GM18517 (cell line): ENCODE data around the gene HHATL.

Experiments used
- ATAC-seq: cut with Tn5 transposase; IDR thresholded peaks from one replicate; pipeline ENCODE4 v1.9.1; 2021; ENCODE audit warnings: mild to moderate bottlenecking, moderate library complexity; ENCODE audit not compliant: unreplicated experiment

HHATL gene

DNA sequence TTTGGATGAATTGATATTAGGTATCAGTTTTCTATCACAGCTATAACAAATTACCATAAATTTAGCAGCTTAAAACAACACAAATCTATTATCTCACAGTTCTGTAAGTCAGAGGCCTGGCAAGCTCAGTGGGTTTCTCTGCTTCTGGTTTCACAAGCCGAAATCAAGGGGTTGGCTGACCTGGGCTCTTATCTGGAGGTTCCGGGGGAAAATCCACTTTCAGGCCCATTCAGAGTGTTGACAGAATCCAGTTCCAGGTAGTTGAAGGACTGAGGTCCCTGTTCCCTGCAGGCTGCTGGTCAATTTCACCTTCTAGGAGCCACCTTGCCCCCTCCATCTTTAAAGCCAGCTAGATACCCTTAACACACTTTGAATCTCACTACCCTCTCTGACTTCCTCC is 11.1 kb upstream of the HHATL start:
- no peak for ATAC-seq

DNA sequence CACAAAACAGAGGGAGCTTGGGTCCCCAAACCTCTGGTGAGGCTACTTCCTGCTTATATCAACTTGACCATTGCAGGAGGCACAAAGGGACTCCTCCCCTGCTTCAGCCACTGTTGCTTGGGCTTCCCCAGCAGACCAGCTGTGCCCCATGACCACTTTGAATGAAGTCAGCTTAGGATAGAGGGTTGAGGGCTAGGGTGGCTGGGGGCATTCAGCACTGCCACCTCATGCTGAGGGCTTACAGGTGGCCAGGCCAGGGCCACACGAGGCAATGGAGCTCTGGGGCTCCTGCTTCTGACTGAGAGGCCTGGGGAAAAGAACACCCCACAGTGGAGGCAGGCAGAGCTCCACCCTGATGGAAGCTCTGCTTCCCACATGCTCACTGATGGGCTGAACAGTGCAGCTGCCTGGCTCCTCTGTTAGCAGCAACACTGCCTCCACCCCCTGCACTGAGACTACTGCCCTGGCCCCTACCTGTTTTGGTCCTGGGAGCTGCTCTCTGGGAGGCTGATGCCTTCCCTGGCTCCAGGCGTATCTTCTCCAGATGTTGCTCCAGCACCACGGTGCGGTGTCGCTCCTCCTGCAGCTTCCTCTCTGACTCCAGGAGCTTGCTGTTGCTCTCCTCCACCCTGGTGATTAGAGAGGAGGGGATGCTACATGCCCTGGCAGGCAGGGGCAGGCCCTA is 10.2 kb upstream of the HHATL start:
- ATAC-seq: no peak

DNA sequence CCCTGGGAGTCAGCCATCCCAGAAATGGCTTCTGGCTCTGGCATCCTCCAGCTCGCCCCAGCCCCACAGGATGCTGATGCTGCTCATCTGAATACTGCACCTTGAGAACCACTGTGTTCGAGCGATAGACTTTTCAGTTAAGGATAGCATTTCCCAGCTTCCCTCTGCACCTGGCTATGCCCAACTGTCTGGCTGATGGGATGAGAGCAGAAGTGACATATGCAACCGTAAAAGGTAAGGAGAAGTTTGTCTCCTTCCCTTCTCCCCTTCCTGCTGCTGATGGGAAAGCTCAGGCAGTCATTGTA is 9.7 kb upstream of the HHATL start:
- no peak for ATAC-seq

DNA sequence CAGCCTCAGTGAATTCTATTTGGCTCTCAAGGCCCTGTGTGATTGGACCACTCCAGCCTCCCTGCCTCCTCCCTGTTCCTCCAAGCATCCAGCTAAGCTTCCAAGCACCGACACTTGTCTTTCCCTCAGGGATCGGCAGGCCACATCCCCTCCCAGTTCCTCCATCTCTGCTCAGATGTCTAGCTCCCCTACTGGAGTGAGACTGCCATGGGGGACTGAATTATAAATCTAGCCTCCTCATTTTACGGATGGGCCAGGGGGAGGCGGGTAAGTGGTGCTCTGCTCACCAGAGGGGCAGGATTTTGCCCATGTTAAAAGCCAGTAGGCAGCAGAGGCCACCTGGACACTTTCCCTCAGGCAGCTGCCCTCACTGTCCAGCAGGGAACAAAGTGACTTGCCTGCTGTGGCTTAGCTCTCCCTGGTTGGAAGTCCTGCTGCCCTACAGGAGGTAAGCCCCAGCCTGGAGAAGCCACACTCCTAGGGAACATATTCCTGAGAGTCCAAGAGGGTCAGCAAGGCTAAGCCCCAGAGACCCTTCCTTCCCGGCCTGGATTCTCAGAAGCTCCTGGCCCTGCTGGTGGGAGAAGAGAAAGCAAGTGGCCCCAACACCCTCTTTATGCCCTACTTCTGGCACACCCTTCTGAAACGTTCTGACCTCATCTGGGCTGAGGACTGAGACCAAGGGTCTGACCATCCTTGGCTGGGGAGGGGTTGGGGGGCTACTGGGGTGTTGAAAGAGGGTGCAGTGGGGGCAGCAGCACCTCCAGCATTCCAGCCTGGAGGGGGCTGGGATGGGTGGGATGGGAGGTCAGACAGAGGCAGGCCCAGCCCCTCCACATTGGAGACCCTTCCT is 9.1 kb upstream of the HHATL start:
- no peak for ATAC-seq

DNA sequence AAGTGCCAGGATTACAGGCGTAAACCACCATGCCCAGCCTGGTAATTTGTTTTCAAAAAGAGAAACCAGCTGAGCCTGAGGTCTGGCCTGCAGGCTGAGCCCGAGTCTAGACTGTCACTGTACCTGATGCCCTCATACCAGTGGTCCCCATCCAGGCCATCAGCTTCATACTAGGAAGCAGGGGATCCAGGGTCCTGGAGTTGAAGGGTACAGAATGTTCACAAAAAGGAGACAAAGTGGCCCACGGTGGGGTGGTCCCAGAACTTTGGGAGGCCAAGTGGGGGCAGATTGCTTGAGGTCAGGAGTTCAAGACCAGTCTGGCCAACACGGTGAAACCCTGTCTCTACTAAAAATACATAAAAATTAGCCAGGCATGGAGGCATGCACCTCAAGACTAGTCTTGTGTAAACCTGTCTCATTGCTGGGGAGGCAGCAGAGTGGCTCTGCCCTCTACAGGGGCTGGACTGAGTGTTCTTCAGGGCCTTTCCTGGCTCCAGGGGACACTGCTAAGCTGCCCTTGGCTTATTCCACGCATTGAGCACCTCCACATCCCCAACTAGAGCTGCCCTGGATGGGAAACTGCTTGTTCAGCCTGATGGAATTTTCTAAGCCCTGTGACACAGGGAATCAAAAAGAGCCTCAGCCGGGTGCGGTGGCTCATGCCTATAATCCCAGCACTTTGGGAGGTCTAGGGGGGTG is 7.9 kb upstream of the HHATL start:
- ATAC-seq: no peak

DNA sequence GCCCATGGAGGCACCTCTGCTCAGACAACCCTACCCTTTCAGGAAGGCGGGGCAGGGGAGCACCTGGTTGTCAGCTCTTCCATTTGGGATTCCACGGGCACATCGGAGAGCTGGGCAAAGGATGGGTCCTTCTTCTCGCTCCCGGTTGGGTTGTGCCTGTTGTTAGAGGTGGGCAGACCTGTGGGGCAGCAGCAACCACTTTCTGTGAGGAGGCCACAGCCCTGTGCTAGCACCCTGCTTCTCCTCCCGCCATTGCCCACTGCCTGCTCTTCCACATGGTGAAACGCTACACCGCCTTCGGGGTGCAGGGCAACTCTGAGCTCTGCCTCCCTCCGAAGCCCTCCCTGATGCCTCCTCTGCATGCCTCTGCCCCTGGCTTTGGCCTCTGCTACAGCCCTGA is 7.0 kb upstream of the HHATL start:
- no peak for ATAC-seq

DNA sequence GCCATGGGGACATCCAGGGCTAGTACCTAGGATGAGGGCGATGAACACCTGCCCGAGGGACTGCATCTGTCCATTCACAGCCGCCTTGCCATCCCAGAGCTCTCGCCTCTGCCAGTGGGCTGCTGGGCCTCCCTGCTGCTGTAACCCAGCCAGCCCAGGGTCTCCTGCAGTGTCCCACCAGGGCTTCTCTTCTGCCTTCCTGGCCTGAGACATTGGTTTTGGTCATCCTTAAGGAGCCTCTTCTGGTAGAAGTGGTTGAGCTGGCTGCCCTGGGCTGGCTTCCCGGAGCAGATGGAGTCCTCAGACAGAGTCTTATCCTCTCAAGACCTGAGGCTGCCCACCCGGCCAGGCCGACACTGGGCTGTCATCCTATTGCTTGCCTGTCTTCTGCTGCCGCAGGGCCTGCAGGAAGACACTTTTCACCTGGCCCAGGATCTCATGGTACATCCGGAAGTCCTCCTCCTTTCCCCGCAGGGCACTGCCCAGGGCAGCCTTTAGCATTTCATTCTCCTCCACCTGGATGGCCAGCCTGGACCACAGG is 6.1 kb upstream of the HHATL start:
- ATAC-seq: no peak

DNA sequence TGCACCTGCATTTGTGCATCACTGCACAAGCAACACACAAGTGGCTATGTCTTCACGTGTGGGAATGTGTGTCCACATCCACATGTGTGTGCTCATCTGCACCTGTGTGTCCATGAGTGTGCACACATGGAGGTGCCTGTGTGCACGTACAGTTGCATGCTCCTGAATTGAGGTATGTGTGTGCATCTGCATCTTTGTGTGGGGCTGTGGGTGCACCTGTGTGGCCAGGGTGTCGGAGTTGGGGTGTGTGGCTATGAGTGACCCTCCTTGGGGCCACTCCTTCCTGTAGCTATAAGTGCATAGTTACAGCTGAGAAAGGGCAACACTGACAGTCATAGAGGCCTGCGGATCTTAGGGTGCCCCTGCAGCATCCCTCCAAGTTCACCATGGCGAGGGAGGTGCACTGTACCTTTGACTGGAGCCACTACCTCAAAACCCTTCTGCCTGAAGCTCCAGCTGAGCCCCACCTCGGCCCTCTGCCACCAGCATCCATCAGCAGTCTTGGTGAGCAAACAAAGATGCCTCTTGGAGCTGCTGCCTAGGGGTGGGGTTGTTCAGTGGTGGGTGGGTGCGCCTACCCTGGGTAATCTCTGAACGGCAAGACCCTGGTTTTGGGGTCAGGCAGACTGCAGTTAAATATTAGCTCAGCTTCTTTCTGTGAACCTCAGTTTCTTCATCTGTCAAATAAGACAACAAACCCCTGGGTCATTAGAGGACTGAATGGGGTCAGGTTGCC is 5.2 kb upstream of the HHATL start:
- no peak for ATAC-seq

DNA sequence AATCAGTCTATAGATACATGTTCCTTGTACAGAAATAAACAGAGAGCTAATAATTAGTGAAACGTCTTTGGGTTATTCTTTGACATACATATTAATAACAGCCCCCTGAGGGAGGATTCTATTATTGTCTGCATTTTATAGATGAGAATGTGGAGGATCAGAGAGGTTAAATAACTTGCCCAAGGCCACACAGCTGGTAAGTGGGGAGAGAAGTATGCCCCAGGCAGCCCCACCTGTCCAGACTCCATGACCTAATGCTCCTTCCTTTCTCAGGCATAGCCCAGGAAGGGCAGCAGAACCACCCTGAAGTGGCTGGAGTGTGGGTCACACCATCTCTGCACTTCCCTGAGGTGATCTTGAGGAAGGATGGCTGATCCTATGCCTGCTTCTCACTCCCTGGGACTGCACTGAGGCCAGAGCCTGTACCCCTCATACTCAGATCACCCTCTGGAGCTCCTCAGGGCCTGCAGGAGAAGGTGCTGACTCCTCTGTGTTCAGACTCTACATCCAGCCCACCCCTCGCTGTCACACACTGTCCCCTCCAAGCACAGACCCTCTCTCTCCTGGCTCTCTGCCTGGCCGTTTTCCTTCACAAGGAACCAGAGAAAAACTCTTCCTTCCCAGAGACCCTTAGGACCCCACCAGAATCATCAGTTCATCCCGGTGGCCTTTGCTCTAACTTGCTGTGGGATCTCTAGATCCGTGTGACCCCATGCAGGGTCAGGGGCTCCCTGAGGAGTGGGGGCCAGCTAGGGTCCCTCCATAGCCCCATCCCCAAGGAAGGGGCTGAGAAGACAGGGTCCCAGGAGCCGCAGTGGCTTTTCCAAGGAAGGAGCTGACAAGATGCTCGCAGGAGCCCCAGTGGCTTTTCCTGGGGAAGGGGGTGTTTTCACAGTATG is 4.4 kb upstream of the HHATL start:
- no peak for ATAC-seq

DNA sequence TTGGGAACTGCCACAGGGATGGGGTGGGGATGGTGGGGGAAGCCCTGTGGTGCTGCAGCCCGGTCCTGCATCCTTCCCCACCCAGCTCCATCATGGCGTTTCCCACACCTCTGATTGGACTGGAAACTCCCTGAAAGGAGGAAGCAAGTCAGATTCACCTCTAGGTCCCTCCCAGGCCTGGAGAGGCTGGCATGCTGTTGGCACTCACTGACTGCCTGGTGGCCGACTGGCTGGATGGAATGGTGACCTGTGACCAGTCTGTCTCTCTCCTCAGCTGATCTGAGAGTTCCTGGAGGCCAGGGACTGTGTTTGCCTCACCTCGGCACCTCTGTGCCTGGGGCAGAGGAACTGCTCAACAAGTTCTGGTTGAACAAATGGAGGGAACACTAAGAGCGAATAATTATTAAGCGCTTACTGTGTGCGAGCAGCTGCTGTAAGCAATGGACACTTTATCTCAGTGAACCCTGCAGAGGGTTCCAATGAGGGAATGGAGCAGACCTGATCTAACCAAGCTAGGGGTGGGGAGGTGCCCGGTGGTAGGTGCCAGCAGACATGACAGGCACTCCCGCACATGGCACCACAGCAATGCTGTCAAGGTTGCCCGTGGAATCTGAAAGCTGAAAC is 3.5 kb upstream of the HHATL start:
- ATAC-seq: no peak

DNA sequence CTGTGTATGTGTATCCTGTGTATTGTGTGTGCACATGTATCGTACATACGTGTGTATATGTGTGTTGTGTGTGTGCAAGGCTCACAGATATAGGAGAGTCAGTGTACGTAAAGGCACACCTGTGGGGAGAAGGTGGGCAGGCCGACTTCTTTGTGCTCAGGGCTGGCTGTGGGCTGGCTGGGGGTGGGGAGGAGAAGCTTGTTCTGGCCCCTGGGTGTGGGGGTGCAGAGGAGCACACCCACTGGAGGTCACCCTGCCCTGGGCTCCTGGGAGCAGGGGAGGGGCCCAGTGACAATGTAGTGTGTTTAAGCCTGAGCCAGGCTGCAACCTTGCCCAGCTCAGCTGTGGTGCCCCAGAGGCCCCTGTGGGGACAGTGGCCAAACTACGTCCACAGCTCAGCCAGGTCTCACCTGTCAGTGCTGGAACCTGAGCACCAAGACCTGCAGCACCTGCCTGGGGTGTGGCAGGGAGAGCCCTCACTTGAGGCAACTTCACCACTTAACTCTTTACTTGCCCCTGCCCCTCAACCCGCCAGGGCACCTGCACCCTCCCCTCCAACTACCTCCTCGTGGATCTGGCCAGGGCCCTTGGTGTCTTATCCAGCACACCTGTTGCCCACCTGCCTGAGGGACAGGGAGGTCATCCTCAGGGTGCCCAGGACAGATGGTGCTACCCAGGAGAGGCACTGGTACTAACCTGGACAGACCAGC is 2.6 kb upstream of the HHATL start:
- ATAC-seq: no peak

DNA sequence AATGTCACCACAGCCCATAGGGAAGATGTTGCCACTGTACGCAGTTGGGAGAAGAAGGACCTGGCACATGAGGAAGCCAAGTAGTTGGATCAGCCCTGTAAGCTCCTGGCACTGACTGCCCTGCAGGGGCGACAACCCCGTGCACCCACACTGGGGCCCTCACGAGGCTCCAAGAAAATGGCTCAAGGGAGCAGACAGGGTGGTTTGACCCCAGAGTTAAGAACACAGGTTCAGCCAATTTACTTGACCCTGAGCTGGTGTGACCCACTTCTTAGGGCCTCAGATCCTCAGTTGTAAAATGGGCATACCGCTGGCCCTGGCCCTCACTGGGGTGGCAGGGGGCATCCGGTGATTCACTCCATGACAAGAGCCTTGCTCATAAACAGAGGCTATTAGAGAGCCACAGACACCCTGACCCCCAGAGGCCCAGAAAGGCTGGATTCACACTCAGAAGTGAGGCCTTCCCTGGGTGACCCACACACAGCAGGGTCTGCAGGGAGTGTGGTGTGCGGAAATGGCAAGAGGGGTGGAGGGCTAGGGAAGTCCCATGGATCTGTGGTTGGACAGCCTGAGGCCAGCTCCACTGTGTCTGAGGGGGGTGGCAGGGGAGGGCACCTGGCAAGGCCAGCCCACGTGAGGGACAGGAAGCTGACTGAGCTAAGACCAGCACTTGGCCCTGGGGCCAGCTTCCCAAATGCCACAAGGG is 1.7 kb upstream of the HHATL start:
- no peak for ATAC-seq

DNA sequence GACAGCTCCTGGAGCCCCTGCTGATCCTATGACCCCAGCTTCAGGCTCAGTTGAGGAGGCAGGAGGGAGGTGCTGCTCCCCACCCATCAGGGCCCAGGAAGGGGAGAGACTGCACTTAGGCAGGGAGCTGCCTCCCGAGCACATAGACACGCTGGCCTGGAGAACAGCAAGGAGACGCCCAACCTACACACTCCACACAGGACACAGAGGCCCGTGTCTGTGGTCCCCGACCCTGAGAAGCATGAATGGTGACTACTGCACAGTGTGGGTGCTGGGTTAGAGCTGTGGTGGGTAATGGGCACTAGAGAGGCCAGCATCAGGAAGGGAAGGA is 1.1 kb upstream of the HHATL start:
- ATAC-seq: no peak

DNA sequence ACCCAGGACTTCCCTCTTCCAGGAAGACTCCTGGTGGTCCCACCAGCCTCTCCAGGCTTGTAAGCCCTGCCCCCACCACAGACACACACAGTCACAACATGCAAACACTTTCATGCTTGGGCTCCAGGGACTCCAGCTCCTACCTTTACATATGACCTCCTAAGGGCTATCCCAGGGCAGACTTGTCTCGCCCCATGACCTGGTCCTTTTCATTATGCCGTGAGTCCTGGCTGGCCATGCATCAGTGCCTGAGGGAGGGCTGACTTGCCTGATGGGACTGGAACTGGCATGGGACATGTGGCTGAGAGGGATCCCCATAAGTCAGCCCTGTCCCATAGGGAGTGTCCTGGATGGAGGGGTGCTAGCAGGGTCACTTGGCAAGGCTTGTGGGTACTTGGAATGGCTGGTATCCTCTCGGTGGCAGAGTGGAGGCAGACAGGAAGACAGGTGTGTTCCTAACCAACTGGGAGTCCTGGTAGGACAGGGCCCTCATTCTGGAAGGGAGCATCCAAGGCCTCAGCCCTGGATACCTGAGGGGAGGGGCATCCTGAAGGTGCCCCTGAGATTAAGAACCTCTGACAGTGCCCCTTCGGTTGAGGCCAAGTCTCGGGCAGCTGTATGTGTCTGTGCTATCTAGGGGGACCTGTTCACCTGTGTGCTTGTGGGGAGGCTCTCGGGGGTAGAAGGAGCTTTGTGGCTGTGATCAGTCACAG is 540 bp upstream of the HHATL start:
- ATAC-seq: no peak

DNA sequence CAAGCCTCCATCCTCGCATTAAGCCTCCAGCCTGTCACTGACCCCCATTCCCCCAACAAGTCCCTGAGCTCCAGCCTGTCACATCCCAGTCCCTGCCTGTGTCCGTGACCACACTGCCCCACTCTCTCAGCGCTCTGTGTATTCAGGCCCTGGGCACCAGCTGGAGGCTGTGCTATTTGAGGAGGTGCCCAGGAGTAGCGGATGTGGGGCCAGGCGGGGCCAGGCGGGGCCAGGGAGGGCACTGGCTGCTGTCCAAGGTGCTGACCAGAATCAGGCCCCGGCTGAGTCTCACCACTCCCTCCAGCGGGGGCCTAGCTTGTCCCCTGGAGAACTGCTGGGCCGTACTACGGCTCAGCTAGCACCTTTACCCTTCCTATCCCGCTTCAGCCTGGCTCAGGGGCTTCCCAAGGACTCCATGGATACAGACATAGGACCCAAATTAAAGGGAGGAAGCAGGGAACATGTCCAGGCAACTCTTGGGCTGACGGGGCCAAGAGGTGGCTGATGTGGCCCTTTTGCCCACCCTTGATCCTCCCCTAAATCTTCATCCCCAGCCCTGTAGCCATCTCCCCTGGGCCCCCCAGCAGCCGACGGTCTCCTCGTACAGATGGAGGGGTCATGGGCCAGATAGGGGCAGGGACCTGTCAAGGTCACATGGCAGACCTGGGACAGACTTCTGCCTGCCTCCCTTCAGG is 1.1 kb downstream of the HHATL start:
- no peak for ATAC-seq

DNA sequence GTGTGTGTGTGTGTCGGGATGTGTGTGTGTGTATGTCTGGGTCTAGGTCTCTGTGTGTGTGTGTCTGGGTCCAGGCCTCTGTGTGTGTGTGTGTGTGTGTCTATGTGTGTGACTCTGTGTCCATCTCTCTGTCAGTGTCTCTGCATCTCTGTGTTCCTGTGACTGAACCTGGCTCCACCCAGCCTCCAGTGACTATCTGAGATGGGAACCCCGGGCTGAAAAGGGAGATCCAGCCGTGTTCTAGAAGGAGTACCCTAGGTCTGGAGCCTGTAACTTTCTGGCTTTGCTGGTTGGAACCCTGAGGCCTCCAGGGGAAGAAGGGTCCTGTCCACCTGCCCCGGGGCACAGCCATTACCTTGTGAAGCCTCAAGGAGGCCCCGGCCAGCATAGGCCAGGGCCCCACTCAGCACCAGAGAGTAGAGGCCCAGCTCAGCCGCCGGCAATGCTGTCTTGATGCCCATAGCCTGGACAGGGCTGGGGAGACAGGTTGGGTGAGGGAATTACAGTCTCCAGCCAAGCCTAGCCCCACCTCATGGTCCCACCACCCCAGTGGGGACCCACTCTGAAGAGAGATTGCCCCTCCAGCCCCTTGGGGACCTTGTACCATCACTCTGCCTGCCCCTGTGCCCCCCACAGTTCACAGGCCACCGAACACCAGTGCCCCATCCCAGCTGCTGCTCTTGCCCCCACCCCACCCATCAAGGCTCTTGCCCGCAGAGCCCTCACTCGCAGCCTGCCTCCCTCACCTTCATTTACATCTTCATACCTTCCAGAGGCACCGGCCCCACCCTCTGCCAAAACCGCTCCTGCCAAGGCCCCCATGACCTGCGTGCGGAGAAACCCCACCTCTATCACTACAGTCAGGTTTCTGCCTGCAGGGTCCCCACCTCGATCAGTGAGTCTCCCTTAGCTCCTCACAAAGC is 2.0 kb downstream of the HHATL start:
- ATAC-seq: no peak
